Astrocyte (in vitro differentiated cells and primary cell): ENCODE results near the gene BCAS1. TPM values are rescaled to one million over a fixed set of nuclear protein-coding genes. Genes with fewer than 3 reads are reported as not detected.

Experiments used
- DNase-seq: peaks from one replicate; pipeline ENCODE4 v3.0.0-alpha.2; 2010; ENCODE audit warnings: low read depth
- FAIRE-seq: peaks from 2 replicates; lab custom pipeline; 2011; peaks lifted over from hg19 to GRCh38; lab: Jason Lieb, UNC
- H2AFZ ChIP-seq: 2 replicates; pipeline ENCODE4 v1.6.0; 2012; ENCODE audit warnings: low read depth, low read length, inconsistent platforms
- H3K27ac ChIP-seq: 2 replicates; pipeline ENCODE4 v1.5.1; 2011; ENCODE audit warnings: low read depth, low read length, inconsistent platforms
- H3K27me3 ChIP-seq: 2 replicates; pipeline ENCODE4 v1.6.0; 2011; ENCODE audit warnings: low read length, inconsistent platforms; ENCODE audit not compliant: insufficient read depth
- H3K36me3 ChIP-seq: 2 replicates; pipeline ENCODE4 v1.5.1; 2011; ENCODE audit warnings: low read length, inconsistent platforms; ENCODE audit not compliant: insufficient read depth
- H3K4me1 ChIP-seq: 2 replicates; pipeline ENCODE4 v1.5.1; 2011; ENCODE audit warnings: low read length, inconsistent platforms; ENCODE audit not compliant: insufficient read depth
- H3K4me2 ChIP-seq: 2 replicates; pipeline ENCODE4 v1.6.0; 2012; ENCODE audit warnings: low read length, inconsistent platforms
- H3K4me3 ChIP-seq: 2 replicates; pipeline ENCODE4 v1.5.1; 2011; ENCODE audit warnings: low read depth, mild to moderate bottlenecking, low read length, inconsistent platforms; ENCODE audit not compliant: insufficient read depth
- H3K79me2 ChIP-seq: 2 replicates; pipeline ENCODE4 v1.6.0; 2012; ENCODE audit warnings: mild to moderate bottlenecking, low read length, inconsistent platforms; ENCODE audit not compliant: insufficient read depth
- H3K9ac ChIP-seq: 2 replicates; pipeline ENCODE4 v1.6.0; 2012; ENCODE audit warnings: mild to moderate bottlenecking, low read length, inconsistent platforms
- H3K9me3 ChIP-seq: 2 replicates; pipeline ENCODE4 v1.5.1; 2012; ENCODE audit warnings: low read depth, mild to moderate bottlenecking, low read length, inconsistent platforms; ENCODE audit not compliant: insufficient read depth
- H4K20me1 ChIP-seq: 2 replicates; pipeline ENCODE4 v1.6.0; 2012; ENCODE audit warnings: low read length, inconsistent platforms; ENCODE audit not compliant: insufficient read depth
- H3K27ac Mint-ChIP-seq: one replicate; pipeline ENCODE4 v1.8.0; 2021; ENCODE audit warnings: mild to moderate bottlenecking, mixed read lengths; ENCODE audit not compliant: unreplicated experiment
- H3K27me3 Mint-ChIP-seq: one replicate; pipeline ENCODE4 v1.8.0; 2021; ENCODE audit warnings: low read depth, mixed read lengths; ENCODE audit not compliant: unreplicated experiment
- H3K36me3 Mint-ChIP-seq: one replicate; pipeline ENCODE4 v1.8.0; 2021; ENCODE audit warnings: low read depth, mixed read lengths; ENCODE audit not compliant: unreplicated experiment
- H3K4me1 Mint-ChIP-seq: one replicate; pipeline ENCODE4 v1.8.0; 2021; ENCODE audit warnings: low read depth, mixed read lengths; ENCODE audit not compliant: unreplicated experiment
- H3K4me3 Mint-ChIP-seq: one replicate; pipeline ENCODE4 v1.8.0; 2021; ENCODE audit warnings: mild to moderate bottlenecking, moderate library complexity, mixed read lengths; ENCODE audit not compliant: unreplicated experiment
- H3K9me3 Mint-ChIP-seq: one replicate; pipeline ENCODE4 v1.8.0; 2021; ENCODE audit warnings: mild to moderate bottlenecking, mixed read lengths; ENCODE audit not compliant: unreplicated experiment
- EZH2 ChIP-seq: IDR thresholded peaks from 2 replicates; pipeline ENCODE4 v1.6.1; 2012; ENCODE audit warnings: mild to moderate bottlenecking, low read length, inconsistent platforms; ENCODE audit not compliant: insufficient read depth
- total RNA-seq: library from RNA; stranded (reverse); gene quantifications from 2 replicates; pipeline ENCODE4 v1.2.1, GENCODE V29; 2021
- TF ChIP-seq, protein P1 (sequence below): IDR thresholded peaks from 2 replicates; pipeline ENCODE4 v1.5.1; 2011; ENCODE audit warnings: low read depth, mild to moderate bottlenecking, inconsistent platforms, low read length, moderate library complexity; ENCODE audit not compliant: insufficient read depth

BCAS1 gene
- total RNA-seq, 1 donor from 2014 or later = not detected

DNA sequence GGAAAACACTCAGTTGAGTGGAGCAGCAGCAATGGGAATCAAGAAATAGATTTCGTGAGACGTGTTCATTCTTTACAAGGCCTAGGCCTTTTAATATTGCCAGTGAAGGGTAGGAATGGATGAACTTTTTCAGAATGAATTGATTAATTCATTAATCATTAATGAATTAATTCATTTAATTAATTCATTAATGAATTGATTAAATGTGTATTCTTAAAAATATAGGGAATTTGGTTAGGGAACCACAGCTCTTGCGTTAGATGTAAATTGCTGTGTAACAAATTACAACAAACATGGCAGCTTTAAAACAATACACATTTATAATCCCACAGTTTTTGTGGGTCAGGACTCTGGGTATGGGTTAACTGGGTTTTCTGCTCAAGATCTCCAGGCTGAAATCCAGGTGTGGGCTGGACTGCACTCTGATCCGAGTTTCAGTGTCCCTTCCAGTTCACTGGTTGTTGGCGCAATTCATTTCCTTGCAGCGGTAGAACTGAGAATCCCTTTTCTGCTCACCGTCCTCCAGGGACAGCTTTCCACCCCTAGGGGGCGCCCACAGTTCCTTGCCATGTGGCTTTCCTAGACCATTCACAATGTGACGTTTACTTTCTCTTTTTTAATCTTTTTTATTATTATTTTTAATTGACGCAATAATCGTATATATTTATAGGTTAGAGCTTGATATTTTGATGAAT, 32.8 kb upstream of the BCAS1 start:
- Mint-ChIP-seq H3K9me3 (no peaks in the 10 kb centered on the region), H3K4me3 (no peak overlapping the region), H3K27ac (no peak overlapping the region), H3K4me1 (peaks cover 8% of the 10 kb centered on the region), H3K27me3 (peaks cover 3% of the 10 kb centered on the region), H3K36me3 (no peaks in the 10 kb centered on the region)
- no peak overlapping the region for H3K27ac ChIP-seq
- no peak overlapping the region for H3K4me3 ChIP-seq
- FAIRE-seq (no peak), DNase-seq (no peak)
- no peak overlapping the region for H3K9ac ChIP-seq
- no peaks in the 10 kb centered on the region for H3K79me2 ChIP-seq
- no peak overlapping the region for H3K4me2 ChIP-seq
- H3K36me3 ChIP-seq = no peaks in the 10 kb centered on the region
- H3K27me3 ChIP-seq = no peaks in the 10 kb centered on the region
- no peaks in the 10 kb centered on the region for H3K9me3 ChIP-seq
- no peak for TF ChIP-seq EZH2
- TF ChIP-seq, protein P1, sequence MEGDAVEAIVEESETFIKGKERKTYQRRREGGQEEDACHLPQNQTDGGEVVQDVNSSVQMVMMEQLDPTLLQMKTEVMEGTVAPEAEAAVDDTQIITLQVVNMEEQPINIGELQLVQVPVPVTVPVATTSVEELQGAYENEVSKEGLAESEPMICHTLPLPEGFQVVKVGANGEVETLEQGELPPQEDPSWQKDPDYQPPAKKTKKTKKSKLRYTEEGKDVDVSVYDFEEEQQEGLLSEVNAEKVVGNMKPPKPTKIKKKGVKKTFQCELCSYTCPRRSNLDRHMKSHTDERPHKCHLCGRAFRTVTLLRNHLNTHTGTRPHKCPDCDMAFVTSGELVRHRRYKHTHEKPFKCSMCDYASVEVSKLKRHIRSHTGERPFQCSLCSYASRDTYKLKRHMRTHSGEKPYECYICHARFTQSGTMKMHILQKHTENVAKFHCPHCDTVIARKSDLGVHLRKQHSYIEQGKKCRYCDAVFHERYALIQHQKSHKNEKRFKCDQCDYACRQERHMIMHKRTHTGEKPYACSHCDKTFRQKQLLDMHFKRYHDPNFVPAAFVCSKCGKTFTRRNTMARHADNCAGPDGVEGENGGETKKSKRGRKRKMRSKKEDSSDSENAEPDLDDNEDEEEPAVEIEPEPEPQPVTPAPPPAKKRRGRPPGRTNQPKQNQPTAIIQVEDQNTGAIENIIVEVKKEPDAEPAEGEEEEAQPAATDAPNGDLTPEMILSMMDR = peak; percentile 80
- H4K20me1 ChIP-seq = no peaks in the 10 kb centered on the region
- H3K4me1 ChIP-seq = no peaks in the 10 kb centered on the region
- H2AFZ ChIP-seq = peak overlapping the region; percentile 67

DNA sequence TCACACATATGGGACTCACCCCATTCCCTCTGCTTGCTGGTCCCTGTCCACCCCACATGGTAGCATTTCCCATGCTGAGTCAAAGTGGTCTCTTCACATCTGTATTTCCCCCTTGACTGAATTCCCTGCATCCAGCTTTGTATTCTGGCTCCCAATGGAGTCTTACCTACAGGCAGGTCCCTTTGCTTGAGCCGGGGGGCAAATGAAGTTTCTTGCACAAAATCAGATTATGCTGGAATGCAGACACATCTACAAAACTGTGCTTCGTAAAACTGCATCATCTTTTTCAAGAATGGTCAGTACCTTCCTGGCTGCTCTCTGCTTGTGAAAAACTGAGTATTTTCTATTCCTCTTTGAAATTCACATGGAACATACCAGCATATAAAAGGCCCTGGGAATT, 32.1 kb upstream of the BCAS1 start:
- H3K36me3 ChIP-seq = no peaks in the 10 kb centered on the region
- Mint-ChIP-seq H3K36me3 (no peaks in the 10 kb centered on the region), H3K4me3 (no peak overlapping the region), H3K9me3 (no peaks in the 10 kb centered on the region), H3K27me3 (peaks cover 3% of the 10 kb centered on the region), H3K27ac (no peak overlapping the region), H3K4me1 (peaks cover 8% of the 10 kb centered on the region)
- no peak overlapping the region for H3K9ac ChIP-seq
- no peak overlapping the region for H3K4me2 ChIP-seq
- H4K20me1 ChIP-seq = no peaks in the 10 kb centered on the region
- no peaks in the 10 kb centered on the region for H3K4me1 ChIP-seq
- H3K9me3 ChIP-seq = no peaks in the 10 kb centered on the region
- H3K27me3 ChIP-seq = no peaks in the 10 kb centered on the region
- H2AFZ ChIP-seq = no peak overlapping the region
- no peak for TF ChIP-seq EZH2
- TF ChIP-seq, protein P1 = no peak
- DNase-seq (no peak), FAIRE-seq (no peak)
- H3K27ac ChIP-seq = no peak overlapping the region
- H3K4me3 ChIP-seq = no peak overlapping the region
- H3K79me2 ChIP-seq = no peaks in the 10 kb centered on the region

DNA sequence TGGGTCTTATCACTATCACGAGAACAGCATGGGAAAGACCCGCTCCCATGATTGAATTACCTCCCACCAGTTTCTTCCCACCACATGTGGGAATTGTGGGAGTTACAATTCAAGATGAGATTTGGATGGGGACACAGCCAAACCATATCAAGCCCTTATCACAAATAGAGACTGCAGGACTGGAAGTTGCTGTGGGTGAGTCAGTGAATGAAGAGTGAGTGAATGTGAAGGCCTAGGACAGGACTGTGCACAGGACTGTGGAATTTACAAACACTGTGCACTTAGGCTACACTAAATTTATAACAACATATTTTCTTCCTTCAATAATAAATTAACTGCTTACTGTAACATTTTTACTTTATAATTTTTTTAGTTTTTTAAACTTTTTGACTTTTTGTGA, 30.2 kb upstream of the BCAS1 start:
- DNase-seq = peak; percentile 37
- no peaks in the 10 kb centered on the region for H3K9me3 ChIP-seq
- FAIRE-seq = no peak
- no peak overlapping the region for H2AFZ ChIP-seq
- Mint-ChIP-seq H3K27me3 (peaks cover 3% of the 10 kb centered on the region), H3K36me3 (no peaks in the 10 kb centered on the region), H3K4me1 (peaks cover 9% of the 10 kb centered on the region), H3K4me3 (no peak overlapping the region), H3K27ac (no peak overlapping the region), H3K9me3 (no peaks in the 10 kb centered on the region)
- H3K4me1 ChIP-seq = no peaks in the 10 kb centered on the region
- H3K27me3 ChIP-seq = no peaks in the 10 kb centered on the region
- no peak overlapping the region for H3K4me2 ChIP-seq
- H3K79me2 ChIP-seq = no peaks in the 10 kb centered on the region
- TF ChIP-seq, protein P1 = no peak
- no peak for TF ChIP-seq EZH2
- no peak overlapping the region for H3K9ac ChIP-seq
- no peak overlapping the region for H3K27ac ChIP-seq
- H3K4me3 ChIP-seq = no peak overlapping the region
- no peaks in the 10 kb centered on the region for H3K36me3 ChIP-seq
- H4K20me1 ChIP-seq = no peaks in the 10 kb centered on the region
